K562 (cell line): ENCODE data around the gene MED31. TPM values are rescaled to one million over a fixed set of nuclear protein-coding genes. Genes with fewer than 3 reads are reported as not detected.

Experiments used
- ARNT ChIP-seq, 2 experiments: fragments of 450-650 bp; IDR thresholded peaks; 2 replicates each; pipeline ENCODE4 v1.6.1; 2016; ENCODE audit warnings: mild to moderate bottlenecking in 1 of 2
- CHD1 ChIP-seq: fragments of 200-600 bp; sonication (generic); IDR thresholded peaks from one replicate; pipeline ENCODE4 v1.6.1; 2012; ENCODE audit warnings: mild to moderate bottlenecking, moderate library complexity, low read length, inconsistent platforms
- CXXC5 ChIP-seq: fragments of 250-450 bp; sonication (Bioruptor Pico); IDR thresholded peaks from 2 replicates; pipeline ENCODE4 v1.8.0; 2022; ENCODE audit warnings: inconsistent platforms, mild to moderate bottlenecking, moderate library complexity
- HDAC1 ChIP-seq, 2 experiments: fragments of 450-650 bp; IDR thresholded peaks; 2 replicates each; pipeline ENCODE4 v1.6.1; 2016 to 2017; ENCODE audit warnings: inconsistent platforms in 1 of 2, mild to moderate bottlenecking in 1 of 2, moderate library complexity in 1 of 2
- KDM1A ChIP-seq, 2 experiments: fragments of 450-650 bp; IDR thresholded peaks; 2 replicates each; pipeline ENCODE4 v1.6.1; 2016; ENCODE audit warnings: mild to moderate bottlenecking in 2 of 2
- KDM5B ChIP-seq: fragments of 200-600 bp; sonication (generic); IDR thresholded peaks from 2 replicates; pipeline ENCODE4 v1.6.1; 2012; ENCODE audit warnings: low read depth, mild to moderate bottlenecking, moderate library complexity, low read length, control low read depth, inconsistent platforms; ENCODE audit not compliant: insufficient replicate concordance
- KHSRP ChIP-seq: fragments of 450-650 bp; IDR thresholded peaks from 2 replicates; pipeline ENCODE4 v1.6.1; 2017
- KLF13 ChIP-seq: fragments of 450-650 bp; IDR thresholded peaks from 2 replicates; pipeline ENCODE4 v1.6.1; 2016; ENCODE audit warnings: missing genetic modification characterization, low read depth, mild to moderate bottlenecking, missing compliant biosample characterization, moderate library complexity, borderline replicate concordance
- KLF16 ChIP-seq: IDR thresholded peaks from 2 replicates; pipeline ENCODE4 v1.6.1; 2016; ENCODE audit warnings: antibody characterized with exemption
- NUFIP1 ChIP-seq: fragments of 450-650 bp; IDR thresholded peaks from 2 replicates; pipeline ENCODE4 v1.6.1; 2018; ENCODE audit not compliant: partially characterized antibody
- RHOXF2B ChIP-seq: fragments of 250-450 bp; sonication (Bioruptor Pico); conservative IDR thresholded peaks from 2 replicates; pipeline ENCODE4 v1.5.1; 2021
- TBL1XR1 ChIP-seq, 2 experiments: IDR thresholded peaks; 2 replicates each; pipeline ENCODE4 v1.6.1; 2012; ENCODE audit warnings: improper control_type of control experiment in 2 of 2, low read length in 2 of 2, mild to moderate bottlenecking in 1 of 2
- ZBTB40 ChIP-seq, 2 experiments: fragments of 450-650 bp in 1 of 2; sonication (generic) in 1 of 2; formaldehyde crosslinking in 1 of 2; IDR thresholded peaks; 2 replicates each; pipeline versions ENCODE4 v1.7.1 to v1.9.0; 2016 to 2022; ENCODE audit warnings: inconsistent platforms in 1 of 2, mild to moderate bottlenecking in 1 of 2, missing genetic modification reagents in 1 of 2
- ZNF165 ChIP-seq: fragments of 250-450 bp; sonication (Bioruptor Pico); IDR thresholded peaks from 2 replicates; pipeline ENCODE4 v1.4.0; 2020; ENCODE audit warnings: borderline replicate concordance
- ZNF444 ChIP-seq: fragments of 250-450 bp; sonication (Bioruptor Pico); IDR thresholded peaks from 2 replicates; pipeline ENCODE4 v1.4.0; 2020; ENCODE audit warnings: mild to moderate bottlenecking, moderate library complexity
- polyA plus RNA-seq, 8 experiments: library from polyadenylated mRNA; depleted of rRNA in 4 of 8; stranded (reverse) in 5 of 8; unstranded in 3 of 8; fragments of >200 nt; fragmentation: Nextera tagmentation in 2 of 8; fragmentation: Illumina TruSeq in 1 of 8; extraction: Ambion mirVana in 2 of 8; extraction: Trizol in 1 of 8; gene quantifications; 2 replicates each; pipeline versions ENCODE4 v1.2.1 to v1.2.3, GENCODE V29; 2011 to 2014; ENCODE audit warnings: inconsistent platforms in 1 of 8, missing spikeins in 1 of 8
- total RNA-seq, 7 experiments: library from RNA; depleted of rRNA in 6 of 7; stranded (reverse); fragments of >200 nt in 6 of 7; fragmentation: Illumina TruSeq in 2 of 7; extraction: Trizol in 2 of 7; gene quantifications; 2 replicates each; pipeline versions ENCODE4 v1.2.1 to v1.2.3, GENCODE V29; 2011 to 2021; ENCODE audit warnings: low replicate concordance in 1 of 7
- TF ChIP-seq, protein P1 (sequence below): fragments of 250-450 bp; sonication (Bioruptor Pico); IDR thresholded peaks from 2 replicates; pipeline ENCODE4 v1.8.0; 2022; ENCODE audit warnings: inconsistent platforms
- TF ChIP-seq, protein P2 (sequence below): fragments of 450-650 bp; formaldehyde crosslinking; IDR thresholded peaks from 2 replicates; pipeline ENCODE4 v1.4.0; 2022; ENCODE audit warnings: mild to moderate bottlenecking, moderate library complexity

The MED31 gene
- total and polyA plus RNA-seq, 9 of the 15 experiments (the other 6 are each of a cell fraction or from before 2014, with no cell fraction given) = 6.4 to 39.9 (median 14.6) TPM

DNA sequence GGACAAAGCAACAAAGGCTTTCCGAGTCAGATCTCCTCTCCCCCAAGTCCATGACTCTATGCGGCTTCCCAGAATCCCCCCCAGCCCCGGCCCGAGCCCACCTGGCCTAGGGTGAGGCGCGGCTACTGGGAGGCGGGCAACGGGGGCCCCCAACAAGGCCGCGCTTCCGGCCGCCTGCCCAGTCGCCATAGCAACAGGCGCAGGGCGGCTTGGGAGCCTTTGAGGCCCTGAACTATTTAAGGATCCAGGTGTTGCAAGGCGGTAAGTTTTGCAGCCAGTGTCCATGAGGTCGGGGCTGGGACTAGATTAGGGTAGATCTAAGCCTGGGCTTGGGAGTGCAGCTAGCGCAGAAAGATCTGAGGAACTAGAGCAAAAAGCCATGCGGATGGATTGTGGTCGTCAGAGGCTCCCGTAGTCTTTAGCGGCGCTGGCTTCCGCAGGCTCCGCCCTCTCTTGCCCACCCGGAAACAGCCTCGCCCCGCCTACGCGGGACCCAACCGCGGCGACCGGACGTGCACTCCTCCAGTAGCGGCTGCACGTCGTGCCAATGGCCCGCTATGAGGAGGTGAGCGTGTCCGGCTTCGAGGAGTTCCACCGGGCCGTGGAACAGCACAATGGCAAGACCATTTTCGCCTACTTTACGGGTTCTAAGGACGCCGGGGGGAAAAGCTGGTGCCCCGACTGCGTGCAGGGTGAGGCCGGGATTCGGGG, 10.7 kb downstream of the MED31 start, which contains the start of the genes KIAA0753 and TXNDC17 (continued):
- peak; percentile 74 for TF ChIP-seq ZBTB40 (IDR thresholded peaks at IDR 0.05)
- TF ChIP-seq ZBTB40 (CRISPR knock-in tag; IDR thresholded peaks at IDR 0.05) = no peak
- TF ChIP-seq ZNF444 (CRISPR knock-in tag) = no peak
- TF ChIP-seq CHD1 = peak; percentile 23
- TF ChIP-seq HDAC1 (IDR thresholded peaks at IDR 0.05) = peak; percentile 26 to 49; a peak in 3 of 4 replicates
- TF ChIP-seq NUFIP1 = no peak
- no peak; the same call in 1 of the 2 replicates for TF ChIP-seq KLF13 (tag)
- TF ChIP-seq, protein P1, sequence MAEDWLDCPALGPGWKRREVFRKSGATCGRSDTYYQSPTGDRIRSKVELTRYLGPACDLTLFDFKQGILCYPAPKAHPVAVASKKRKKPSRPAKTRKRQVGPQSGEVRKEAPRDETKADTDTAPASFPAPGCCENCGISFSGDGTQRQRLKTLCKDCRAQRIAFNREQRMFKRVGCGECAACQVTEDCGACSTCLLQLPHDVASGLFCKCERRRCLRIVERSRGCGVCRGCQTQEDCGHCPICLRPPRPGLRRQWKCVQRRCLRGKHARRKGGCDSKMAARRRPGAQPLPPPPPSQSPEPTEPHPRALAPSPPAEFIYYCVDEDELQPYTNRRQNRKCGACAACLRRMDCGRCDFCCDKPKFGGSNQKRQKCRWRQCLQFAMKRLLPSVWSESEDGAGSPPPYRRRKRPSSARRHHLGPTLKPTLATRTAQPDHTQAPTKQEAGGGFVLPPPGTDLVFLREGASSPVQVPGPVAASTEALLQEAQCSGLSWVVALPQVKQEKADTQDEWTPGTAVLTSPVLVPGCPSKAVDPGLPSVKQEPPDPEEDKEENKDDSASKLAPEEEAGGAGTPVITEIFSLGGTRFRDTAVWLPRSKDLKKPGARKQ (CRISPR knock-in tag) = no peak
- TF ChIP-seq ARNT (IDR thresholded peaks at IDR 0.05) = no peak
- TF ChIP-seq CXXC5 (CRISPR knock-in tag) = peak; percentile 74
- TF ChIP-seq KLF16 = peak; percentile 67; the same call in 1 of the 2 replicates
- TF ChIP-seq KDM1A (IDR thresholded peaks at IDR 0.05) = no peak
- TF ChIP-seq, protein P2, sequence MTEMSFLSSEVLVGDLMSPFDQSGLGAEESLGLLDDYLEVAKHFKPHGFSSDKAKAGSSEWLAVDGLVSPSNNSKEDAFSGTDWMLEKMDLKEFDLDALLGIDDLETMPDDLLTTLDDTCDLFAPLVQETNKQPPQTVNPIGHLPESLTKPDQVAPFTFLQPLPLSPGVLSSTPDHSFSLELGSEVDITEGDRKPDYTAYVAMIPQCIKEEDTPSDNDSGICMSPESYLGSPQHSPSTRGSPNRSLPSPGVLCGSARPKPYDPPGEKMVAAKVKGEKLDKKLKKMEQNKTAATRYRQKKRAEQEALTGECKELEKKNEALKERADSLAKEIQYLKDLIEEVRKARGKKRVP (CRISPR knock-in tag) = no peak
- peak; percentile 87 for TF ChIP-seq KDM5B
- no peak for TF ChIP-seq TBL1XR1 (IDR thresholded peaks at IDR 0.05; ENCODE audit: low read length in 2 of 2)
- no peak for TF ChIP-seq RHOXF2B
- no peak for TF ChIP-seq ZNF165 (CRISPR knock-in tag)
- TF ChIP-seq KHSRP = no peak
